Stimulated activated CD4-positive, alpha-beta T cell treated with anti-CD3 and anti-CD28 coated beads, TNF-alpha, amount 100 ng/mL, for 4 hours (primary cell): ENCODE data around the gene S100A1.
"Not testable (repeated sequence)": the region's sequence is repeated elsewhere in the genome, so short reads cannot be mapped to it uniquely, and the experiment has no call there.

Source experiments
- DNase-seq, 3 experiments: peaks; one replicate each; pipeline ENCODE4 v3.0.0-alpha.2; 2020; ENCODE audit warnings: low read depth in 3 of 3

S100A1 gene

GRCh38 chr1:153658400-153659174 is 30.4 kb downstream of the S100A1 start, which contains the start of gene SNAPIN:
Gene SNAPIN, plus strand, starts transcription at chr1:153658703. Its CDS starts 41 bp downstream, at chr1:153658744.
- DNase-seq = peak; percentile 77 to 85 (median 84)

GRCh38 chr1:153659175-153659534 is 30.9 kb downstream of the S100A1 start:
- no peak for DNase-seq

GRCh38 chr1:153659656-153660055 is 31.4 kb downstream of the S100A1 start:
- DNase-seq = no peak

GRCh38 chr1:153661111-153661708 is 33.0 kb downstream of the S100A1 start:
- DNase-seq = no peak

- DNase-seq = no peak
Measured at GRCh38 chr1:153662269-153662668, 34.0 kb downstream of the S100A1 start.

- no peak for DNase-seq
Measured at GRCh38 chr1:153663211-153663610, 35.0 kb downstream of the S100A1 start.

GRCh38 chr1:153667439-153667838 is 39.2 kb downstream of the S100A1 start:
- no peak for DNase-seq

- DNase-seq = not testable (repeated sequence)
Measured at GRCh38 chr1:153668672-153669071, 40.4 kb downstream of the S100A1 start.

GRCh38 chr1:153669606-153670005 is 41.4 kb downstream of the S100A1 start:
- no peak for DNase-seq

- no peak for DNase-seq
Measured at GRCh38 chr1:153670257-153670858, 42.1 kb downstream of the S100A1 start.

GRCh38 chr1:153670859-153671627 is 42.8 kb downstream of the S100A1 start, which contains the start of gene ILF2:
Gene ILF2, minus strand, starts transcription at chr1:153670993. Its CDS starts 71 bp downstream, at chr1:153670922.
- peak; percentile 91 to 96 (median 94) for DNase-seq

GRCh38 chr1:153671628-153672353 is 43.6 kb downstream of the S100A1 start:
- peak in 1 of 3 experiments; percentile 18 for DNase-seq

- DNase-seq = no peak
Measured at GRCh38 chr1:153673511-153673910, 45.3 kb downstream of the S100A1 start.

GRCh38 chr1:153677718-153678518 is 49.7 kb downstream of the S100A1 start:
- peak in 1 of 3 experiments; percentile 26 for DNase-seq

GRCh38 chr1:153678519-153679336 is 50.5 kb downstream of the S100A1 start, which contains the start of gene NPR1:
Gene NPR1, plus strand, starts transcription at chr1:153678688. Its CDS starts 421 bp downstream, at chr1:153679109.
- DNase-seq = no peak

- DNase-seq = peak in 1 of 3 experiments; percentile 8
Measured at GRCh38 chr1:153679337-153680119, 51.3 kb downstream of the S100A1 start.

GRCh38 chr1:153680120-153680403 is 51.8 kb downstream of the S100A1 start:
- DNase-seq = no peak
